Measurements from ENCODE around the gene TRIM28. TPM values are rescaled to one million over a fixed set of nuclear protein-coding genes. Genes with fewer than 3 reads are reported as not detected.
"Not testable (repeated sequence)": the region's sequence is repeated elsewhere in the genome, so short reads cannot be mapped to it uniquely, and the experiment has no call there.

Gene TRIM28
- total and polyA plus RNA-seq, 7 experiments from 2014 or later: 55.3 to 564 (median 403) TPM

DNA sequence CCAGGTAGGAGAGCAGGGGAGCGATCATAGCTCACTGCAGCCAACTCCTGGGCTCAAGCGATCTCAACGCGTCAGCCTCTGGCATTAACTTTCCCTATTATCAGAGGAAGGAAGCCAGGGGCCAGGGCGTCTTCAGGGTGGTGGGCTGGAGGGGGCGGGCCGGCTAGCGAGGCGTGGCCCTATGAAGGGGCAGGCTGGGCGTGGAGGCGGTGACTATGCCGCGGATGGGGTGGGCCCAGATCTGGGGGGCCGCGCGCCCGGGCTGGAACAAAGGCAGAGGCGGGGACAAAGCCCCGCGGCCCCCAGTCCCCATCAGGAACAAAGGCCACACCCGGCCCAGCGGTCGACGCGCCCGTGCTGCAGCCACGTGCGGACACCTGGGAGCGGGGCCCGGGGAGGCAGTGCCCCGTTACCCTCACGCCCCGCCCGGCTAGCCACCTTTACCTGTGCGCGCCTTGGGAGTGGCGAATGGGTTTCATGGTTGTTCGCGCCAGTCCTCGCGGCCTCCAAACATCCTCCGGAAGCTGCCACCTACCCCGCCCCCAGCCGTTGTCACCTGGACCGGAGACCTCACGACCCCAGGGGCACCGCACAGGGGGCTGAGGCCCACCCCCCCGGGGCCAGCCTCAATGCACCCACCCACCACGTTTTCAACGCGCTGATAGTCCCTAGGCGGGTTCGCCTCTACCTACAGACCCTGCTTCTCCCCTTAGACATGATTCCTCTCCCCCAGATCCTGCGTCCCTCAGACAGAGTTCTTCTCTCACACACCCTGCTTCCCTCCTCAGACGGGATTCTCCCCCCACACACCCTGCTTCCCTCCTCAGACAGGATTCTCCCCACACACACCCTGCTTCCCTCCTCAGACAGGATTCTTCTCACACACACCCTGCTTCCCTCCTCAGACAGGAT, 5.4 kb upstream of the TRIM28 start:
- H3K36me3 ChIP-seq (ENCODE audit: control insufficient read depth in 2 of 3, insufficient read depth in 3 of 3, low read length in 3 of 3): no peaks in the 10 kb centered on the region
- no peaks in the 10 kb centered on the region for H3K27me3 ChIP-seq (ENCODE audit: control insufficient read depth in 2 of 2, insufficient read depth in 2 of 2, low read length in 2 of 2)
- intact Hi-C loops (cut with micrococcal nuclease): no loop called here
- ChIA-PET CTCF (no interaction called here), POLR2A (interaction anchor here (1.0 to 1.5 kb wide), 3 partner anchors 9 to 25 kb away, joined by 3 to 4 read pairs (median 3); partner anchors contain the start of gene ZBTB45)
- Mint-ChIP-seq H3K4me1 (peaks cover 6 to 19% (median 11%) of the 10 kb centered on the region in 7 donors), H3K4me3 (peak overlapping the region; percentile 62 to 79 (median 72)), H3K36me3 (peaks cover 0 to 1% (median 0%) of the 10 kb centered on the region in 5 donors), H3K9me3 (no peaks in the 10 kb centered on the region), H3K27me3 (peaks cover 0 to 30% (median 0%) of the 10 kb centered on the region in 5 donors), H3K27ac (peak overlapping the region in 8 of 9 donors; percentile 43 to 84 (median 71))
- DNase-seq: peak in 4 of 9 donors; percentile 38 to 44 (median 42)
- H3K27ac ChIP-seq (ENCODE audit: low read depth, low read length): peak overlapping the region; percentile 12
- peak; percentile 77 for ATAC-seq
- peak overlapping the region; percentile 53 for H3K4me3 ChIP-seq (ENCODE audit: low read length)
- no peaks in the 10 kb centered on the region for H3K9me3 ChIP-seq (ENCODE audit: control insufficient read depth in 2 of 3, low read length in 3 of 3)
- H3K4me1 ChIP-seq (ENCODE audit: control insufficient read depth in 2 of 2, insufficient read depth in 2 of 2, low read length in 2 of 2): peaks cover 3 to 5% of the 10 kb centered on the region in 2 donors

DNA sequence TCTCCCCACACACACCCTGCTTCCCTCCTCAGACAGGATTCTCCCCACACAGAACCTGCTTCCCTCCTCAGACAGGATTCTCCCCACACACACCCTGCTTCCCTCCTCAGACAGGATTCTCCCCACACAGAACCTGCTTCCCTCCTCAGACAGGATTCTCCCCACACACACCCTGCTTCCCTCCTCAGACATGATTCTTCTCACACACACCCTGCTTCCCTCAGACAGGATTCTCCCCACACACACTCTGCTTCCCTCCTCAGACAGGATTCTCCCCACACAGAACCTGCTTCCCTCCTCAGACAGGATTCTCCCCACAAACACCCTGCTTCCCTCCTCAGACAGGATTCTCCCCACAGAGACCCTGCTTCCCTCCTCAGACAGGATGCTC, 4.7 kb upstream of the TRIM28 start:
- H3K9me3 Mint-ChIP-seq; ATAC-seq; H3K27me3 ChIP-seq (ENCODE audit: control insufficient read depth in 2 of 2, insufficient read depth in 2 of 2, low read length in 2 of 2); H3K36me3 Mint-ChIP-seq; H3K27ac ChIP-seq (ENCODE audit: low read depth, low read length); DNase-seq; H3K9me3 ChIP-seq (ENCODE audit: control insufficient read depth in 2 of 3, low read length in 3 of 3); H3K4me1 ChIP-seq (ENCODE audit: control insufficient read depth in 2 of 2, insufficient read depth in 2 of 2, low read length in 2 of 2); intact Hi-C loops (cut with micrococcal nuclease); H3K36me3 ChIP-seq (ENCODE audit: control insufficient read depth in 2 of 3, insufficient read depth in 3 of 3, low read length in 3 of 3); H3K4me3 ChIP-seq (ENCODE audit: low read length); CTCF ChIA-PET: not testable (repeated sequence)
- H3K4me1 Mint-ChIP-seq: peaks cover 12 to 23% (median 16%) of the 10 kb centered on the region in 7 donors
- peak overlapping the region in 4 of 9 donors; percentile 9 to 66 (median 39) for H3K27ac Mint-ChIP-seq
- H3K27me3 Mint-ChIP-seq: peaks cover 0 to 35% (median 0%) of the 10 kb centered on the region in 5 donors
- H3K4me3 Mint-ChIP-seq: peak overlapping the region in 7 of 10 donors; percentile 35 to 78 (median 64)
- POLR2A ChIA-PET: interaction anchor here (1.0 to 1.5 kb wide), 2 partner anchors 10 to 20 kb away, joined by 3 read pairs; partner anchors contain the start of gene ZBTB45

DNA sequence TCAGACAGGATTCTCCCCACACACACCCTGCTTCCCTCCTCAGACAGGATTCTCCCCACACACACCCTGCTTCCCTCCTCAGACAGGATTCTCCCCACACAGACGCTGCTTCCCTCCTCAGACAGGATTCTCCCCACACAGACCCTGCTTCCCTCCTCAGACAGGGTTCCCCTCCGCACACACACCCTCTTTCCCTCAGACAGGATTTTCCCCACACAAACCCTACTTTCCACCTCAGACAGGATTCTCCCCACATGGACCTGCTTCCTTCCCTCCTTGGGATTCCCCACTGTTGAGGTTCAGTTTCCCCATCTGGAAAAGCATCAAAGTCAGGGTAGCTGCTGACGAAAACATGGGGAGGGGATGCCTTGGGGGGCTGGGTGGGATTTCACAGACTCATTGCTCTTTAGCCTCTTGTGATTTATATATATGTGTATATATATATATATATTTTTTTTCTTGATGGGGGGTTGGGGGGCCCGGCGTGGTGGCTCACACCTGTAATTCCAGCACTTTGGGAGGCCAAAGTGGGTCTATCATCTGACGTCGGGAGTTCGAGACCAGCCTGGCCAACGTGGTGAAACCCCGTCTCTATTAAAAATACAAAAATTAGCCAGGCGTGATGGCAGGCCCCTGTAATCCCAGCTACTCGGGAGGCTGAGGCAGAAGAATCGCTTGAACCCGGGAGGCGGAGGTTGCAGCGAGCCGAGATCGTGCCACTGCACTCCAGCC, 1.1 kb upstream of the TRIM28 start:
- Mint-ChIP-seq H3K27me3 (peaks cover 0 to 37% (median 0%) of the 10 kb centered on the region in 5 donors), H3K27ac (peak overlapping the region in 7 of 9 donors; percentile 14 to 62 (median 42)), H3K36me3 (peaks cover 0 to 20% (median 15%) of the 10 kb centered on the region in 5 donors), H3K9me3 (peaks cover 0 to 16% (median 0%) of the 10 kb centered on the region in 11 donors), H3K4me1 (peaks cover 31 to 46% (median 38%) of the 10 kb centered on the region in 7 donors), H3K4me3 (peak overlapping the region in 3 of 10 donors; percentile 33 to 61 (median 35))
- H3K9me3 ChIP-seq (ENCODE audit: control insufficient read depth in 2 of 3, low read length in 3 of 3); H3K27me3 ChIP-seq (ENCODE audit: control insufficient read depth in 2 of 2, insufficient read depth in 2 of 2, low read length in 2 of 2); H3K27ac ChIP-seq (ENCODE audit: low read depth, low read length); DNase-seq; H3K4me3 ChIP-seq (ENCODE audit: low read length); intact Hi-C loops (cut with micrococcal nuclease); ATAC-seq: not testable (repeated sequence)
- Histone ChIP-seq H3K36me3 (ENCODE audit: control insufficient read depth in 2 of 3, insufficient read depth in 3 of 3, low read length in 3 of 3) (peaks cover 0 to 30% (median 14%) of the 10 kb centered on the region in 3 experiments), H3K4me1 (ENCODE audit: control insufficient read depth in 2 of 2, insufficient read depth in 2 of 2, low read length in 2 of 2) (peaks cover 18 to 21% of the 10 kb centered on the region in 2 donors)
- ChIA-PET POLR2A (interaction anchor here (1.4 to 4.4 kb wide), 7 partner anchors 12 to 33 kb away, joined by 4 to 85 read pairs (median 9); partner anchors contain the start of genes CHMP2A, MZF1, UBE2M and ZBTB45), CTCF (interaction anchor here (1.1 to 1.6 kb wide), 2 partner anchors 23 to 38 kb away, joined by 5 to 10 read pairs; partner anchors contain the start of gene ZBTB45)

DNA sequence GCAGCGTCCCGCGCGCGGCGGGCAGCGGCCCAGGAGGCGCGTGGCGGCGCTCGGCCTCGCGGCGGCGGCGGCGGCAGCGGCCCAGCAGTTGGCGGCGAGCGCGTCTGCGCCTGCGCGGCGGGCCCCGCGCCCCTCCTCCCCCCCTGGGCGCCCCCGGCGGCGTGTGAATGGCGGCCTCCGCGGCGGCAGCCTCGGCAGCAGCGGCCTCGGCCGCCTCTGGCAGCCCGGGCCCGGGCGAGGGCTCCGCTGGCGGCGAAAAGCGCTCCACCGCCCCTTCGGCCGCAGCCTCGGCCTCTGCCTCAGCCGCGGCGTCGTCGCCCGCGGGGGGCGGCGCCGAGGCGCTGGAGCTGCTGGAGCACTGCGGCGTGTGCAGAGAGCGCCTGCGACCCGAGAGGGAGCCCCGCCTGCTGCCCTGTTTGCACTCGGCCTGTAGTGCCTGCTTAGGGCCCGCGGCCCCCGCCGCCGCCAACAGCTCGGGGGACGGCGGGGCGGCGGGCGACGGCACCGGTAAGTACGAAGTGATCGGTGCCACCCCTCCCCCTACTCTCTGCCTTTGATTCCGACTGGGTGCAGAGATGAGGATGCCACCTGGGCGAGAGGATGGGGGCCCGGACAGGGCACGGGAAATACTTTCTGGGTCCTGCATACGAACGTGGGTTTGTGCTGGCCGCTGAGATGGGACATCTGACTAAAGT, 874 bp downstream of the TRIM28 start:
- H3K27me3 Mint-ChIP-seq: peaks cover 0 to 27% (median 0%) of the 10 kb centered on the region in 5 donors
- intact Hi-C loops (cut with micrococcal nuclease): loop anchor here (1.0 kb wide), 9 partner anchors 11 to 266 kb away; partner anchors contain the start of genes CHMP2A (in 2 of the 2), MZF1 (in 2 of the 2), ZBTB45 (in 2 of the 2) and ZNF446 (in 2 of the 2)
- CTCF ChIA-PET: no interaction called here
- Histone ChIP-seq H3K4me1 (ENCODE audit: control insufficient read depth in 2 of 2, insufficient read depth in 2 of 2, low read length in 2 of 2) (peaks cover 16% of the 10 kb centered on the region in 2 donors), H3K36me3 (ENCODE audit: control insufficient read depth in 2 of 3, insufficient read depth in 3 of 3, low read length in 3 of 3) (peaks cover 0 to 49% (median 26%) of the 10 kb centered on the region in 3 experiments), H3K27me3 (ENCODE audit: control insufficient read depth in 2 of 2, insufficient read depth in 2 of 2, low read length in 2 of 2) (no peaks in the 10 kb centered on the region), H3K27ac (ENCODE audit: low read depth, low read length) (peak overlapping the region; percentile 81), H3K9me3 (ENCODE audit: control insufficient read depth in 2 of 3, low read length in 3 of 3) (no peaks in the 10 kb centered on the region), H3K4me3 (ENCODE audit: low read length) (peak overlapping the region; percentile 73)
- peak; percentile 56 for ATAC-seq
- peaks cover 0 to 16% (median 0%) of the 10 kb centered on the region in 11 donors for H3K9me3 Mint-ChIP-seq
- peaks cover 0 to 30% (median 15%) of the 10 kb centered on the region in 5 donors for H3K36me3 Mint-ChIP-seq
- peak overlapping the region; percentile 90 to 100 (median 99) for H3K27ac Mint-ChIP-seq
- peak overlapping the region; percentile 90 to 99 (median 96) for H3K4me3 Mint-ChIP-seq
- POLR2A ChIA-PET: interaction anchor here (0.8 to 4.4 kb wide), 12 partner anchors 10 to 863 kb away, joined by 3 to 85 read pairs (median 6); partner anchors contain the start of genes CHMP2A, MZF1, ZBTB45 and ZNF551
- H3K4me1 Mint-ChIP-seq: peaks cover 28 to 43% (median 34%) of the 10 kb centered on the region in 7 donors
- DNase-seq: peak in 1 of 9 donors; percentile 42

DNA sequence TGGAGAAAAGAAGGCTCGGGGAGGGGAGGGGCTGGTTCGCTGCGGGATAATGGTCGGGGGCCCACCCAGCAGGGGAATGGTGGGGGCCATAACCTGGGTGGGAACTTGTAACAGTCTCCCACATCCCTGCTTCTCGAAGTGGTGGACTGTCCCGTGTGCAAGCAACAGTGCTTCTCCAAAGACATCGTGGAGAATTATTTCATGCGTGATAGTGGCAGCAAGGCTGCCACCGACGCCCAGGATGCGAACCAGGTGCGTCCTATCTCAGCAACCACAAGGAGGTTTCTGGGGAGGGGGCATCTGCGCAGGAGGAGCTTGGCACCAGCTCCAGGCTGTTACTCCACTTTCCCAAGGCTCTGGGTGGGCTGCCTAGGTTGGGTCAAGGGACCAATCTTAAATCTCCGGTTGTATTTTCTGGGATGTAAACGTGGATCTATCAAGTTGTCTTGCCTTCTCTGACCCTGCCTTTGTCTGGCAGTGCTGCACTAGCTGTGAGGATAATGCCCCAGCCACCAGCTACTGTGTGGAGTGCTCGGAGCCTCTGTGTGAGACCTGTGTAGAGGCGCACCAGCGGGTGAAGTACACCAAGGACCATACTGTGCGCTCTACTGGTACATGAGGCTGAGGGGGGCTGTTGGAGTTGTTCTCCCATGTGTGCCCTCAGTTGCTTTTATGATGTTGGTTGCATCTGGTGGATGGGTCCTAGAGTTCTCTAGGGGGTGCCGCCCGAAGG, 1.6 kb downstream of the TRIM28 start:
- Mint-ChIP-seq H3K4me1 (peaks cover 28 to 43% (median 34%) of the 10 kb centered on the region in 7 donors), H3K27me3 (peaks cover 0 to 21% (median 0%) of the 10 kb centered on the region in 5 donors), H3K9me3 (peaks cover 0 to 16% (median 0%) of the 10 kb centered on the region in 11 donors), H3K27ac (peak overlapping the region; percentile 84 to 94 (median 91)), H3K4me3 (peak overlapping the region; percentile 85 to 98 (median 92)), H3K36me3 (peaks cover 0 to 35% (median 15%) of the 10 kb centered on the region in 5 donors)
- Histone ChIP-seq H3K4me1 (ENCODE audit: control insufficient read depth in 2 of 2, insufficient read depth in 2 of 2, low read length in 2 of 2) (peaks cover 16% of the 10 kb centered on the region in 2 donors), H3K4me3 (ENCODE audit: low read length) (peak overlapping the region; percentile 73), H3K27me3 (ENCODE audit: control insufficient read depth in 2 of 2, insufficient read depth in 2 of 2, low read length in 2 of 2) (no peaks in the 10 kb centered on the region), H3K9me3 (ENCODE audit: control insufficient read depth in 2 of 3, low read length in 3 of 3) (no peaks in the 10 kb centered on the region), H3K36me3 (ENCODE audit: control insufficient read depth in 2 of 3, insufficient read depth in 3 of 3, low read length in 3 of 3) (peaks cover 0 to 57% (median 32%) of the 10 kb centered on the region in 3 experiments), H3K27ac (ENCODE audit: low read depth, low read length) (peak overlapping the region; percentile 81)
- ATAC-seq (no peak), DNase-seq (no peak)
- intact Hi-C loops (cut with micrococcal nuclease): no loop called here
- ChIA-PET CTCF (no interaction called here), POLR2A (interaction anchor here (0.9 to 4.4 kb wide), 8 partner anchors 9 to 362 kb away, joined by 3 to 85 read pairs (median 9); partner anchors contain the start of genes CHMP2A, UBE2M, ZBTB45 and ZNF274)

Data from naive thymus-derived CD4-positive, alpha-beta T cell (primary cell).